Activated T-helper 1 cell treated with Interleukin-2 at 50 U/mL for 16 hours (primary cell): Measurements from ENCODE around the gene P2RX2.

Source experiments
- DNase-seq: peaks from one replicate; pipeline ENCODE4 v3.0.0-alpha.2; 2020; ENCODE audit warnings: low read depth

P2RX2 gene

DNA sequence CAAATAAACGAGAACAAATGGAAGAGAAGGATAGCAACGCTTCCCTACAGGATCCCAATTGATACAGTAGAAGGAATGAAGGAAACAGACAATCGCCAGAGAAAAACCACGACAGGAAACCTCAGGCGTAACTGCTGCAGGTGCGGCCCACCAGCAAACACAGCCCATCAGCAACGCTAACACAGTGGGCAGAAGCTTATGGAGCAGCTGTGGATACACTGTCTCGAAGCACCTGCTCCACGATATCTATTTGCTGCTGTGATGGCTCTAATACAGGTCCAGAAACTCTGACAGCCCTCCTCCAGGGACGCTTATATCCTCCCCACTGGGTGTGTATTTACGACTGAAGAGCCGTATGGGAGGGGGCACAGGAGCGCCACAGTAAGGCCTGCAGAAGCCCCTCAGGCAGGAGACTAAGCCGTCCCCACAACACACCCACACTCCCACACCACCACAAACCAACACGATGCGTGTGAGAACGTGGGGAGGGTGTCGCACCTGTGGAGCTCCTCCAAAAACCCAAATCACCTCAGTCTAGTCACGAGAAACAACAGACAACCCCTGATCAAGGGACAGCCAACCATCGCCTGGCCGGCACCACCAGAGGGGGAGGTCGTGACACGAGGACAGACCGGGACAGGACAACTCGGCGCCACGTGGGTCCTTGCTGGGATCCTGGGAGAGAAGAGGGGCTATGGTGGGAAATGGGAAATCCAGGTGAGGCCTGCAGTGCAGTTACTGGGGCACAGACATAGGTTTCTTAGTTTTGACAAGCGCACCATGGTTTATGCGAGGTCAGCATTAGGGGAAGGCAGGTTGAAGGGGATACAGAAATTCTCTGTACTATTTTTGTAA is 44.6 kb downstream of the P2RX2 start:
- no peak for DNase-seq

DNA sequence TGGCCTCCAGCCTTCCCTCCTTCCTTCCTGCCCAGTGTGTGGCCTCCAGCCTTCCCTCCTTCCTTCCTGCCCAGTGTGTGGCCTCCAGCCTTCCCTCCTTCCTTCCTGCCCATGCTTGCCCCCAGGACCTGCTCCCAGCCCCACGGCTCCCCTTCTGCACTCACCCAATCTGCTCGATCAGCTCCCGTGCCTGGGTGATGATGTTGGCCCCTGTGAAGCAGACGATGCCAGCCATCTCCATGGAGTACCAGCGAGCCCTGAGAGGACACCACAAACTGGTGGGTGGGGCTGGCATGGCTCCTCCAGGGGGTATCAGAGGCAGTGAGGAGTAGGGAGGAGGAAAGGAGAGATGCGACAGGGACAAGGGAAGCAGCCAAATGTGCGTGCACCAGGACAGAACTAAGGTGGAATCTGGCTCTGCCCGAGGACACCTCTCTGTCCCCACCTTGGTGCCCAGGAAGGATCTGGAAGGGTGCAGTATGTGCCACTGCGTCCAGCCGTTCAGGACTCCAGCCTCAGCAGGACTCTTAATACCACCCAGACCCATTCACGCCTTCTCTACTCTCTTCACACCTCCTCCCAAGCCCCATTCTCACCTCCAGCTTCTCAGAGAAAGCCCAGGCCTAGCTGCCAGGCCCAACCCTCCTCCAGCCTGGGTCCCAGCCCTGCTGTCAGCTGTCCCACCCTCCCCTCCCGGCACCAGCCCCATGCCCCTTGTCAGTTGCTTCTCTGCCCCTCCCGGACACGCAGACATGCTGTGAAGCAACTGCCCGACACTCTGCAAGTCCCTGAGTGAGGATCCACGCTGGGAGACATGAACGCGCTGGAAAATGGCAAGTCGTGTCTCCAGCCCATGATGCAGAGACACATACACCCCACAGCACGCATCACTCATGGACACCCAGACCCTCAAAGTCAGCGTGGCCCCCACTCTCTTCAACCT is 45.9 kb downstream of the P2RX2 start:
- DNase-seq = no peak

DNA sequence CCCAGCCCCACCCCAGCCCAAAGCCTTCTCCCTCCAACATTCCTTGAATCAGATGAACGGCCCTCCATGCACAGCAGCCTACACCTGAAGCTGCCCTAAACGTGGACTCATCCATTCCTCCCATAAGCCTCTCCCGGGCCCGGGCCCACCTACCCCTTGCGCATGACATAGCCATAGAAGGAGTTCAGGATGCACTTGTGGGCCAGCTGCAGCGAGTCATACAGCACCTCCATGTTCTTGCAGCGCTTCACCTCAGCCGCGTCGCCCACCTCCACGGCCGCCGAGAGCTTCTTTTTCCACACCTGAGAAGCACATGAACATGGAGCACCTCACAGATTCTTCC is 46.5 kb downstream of the P2RX2 start:
- no peak for DNase-seq

DNA sequence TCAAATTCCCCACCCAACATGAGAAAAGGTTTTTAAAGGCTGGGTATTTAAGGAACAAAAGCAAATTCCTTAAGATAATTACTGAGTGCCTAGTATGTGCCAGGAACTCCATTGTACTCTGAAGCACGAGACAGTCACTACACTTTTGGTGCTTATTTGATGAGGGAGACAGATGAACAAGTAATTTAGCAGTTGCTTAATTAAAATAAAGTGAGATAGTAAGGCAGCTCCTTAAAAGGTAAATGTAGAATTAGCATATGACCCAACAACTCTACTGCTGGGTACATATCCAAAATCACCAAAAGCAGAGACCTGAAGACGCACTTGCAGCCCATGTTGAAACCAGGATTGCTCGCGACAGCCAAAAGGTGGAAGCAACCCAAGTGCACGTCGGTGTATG is 47.2 kb downstream of the P2RX2 start:
- DNase-seq = no peak

DNA sequence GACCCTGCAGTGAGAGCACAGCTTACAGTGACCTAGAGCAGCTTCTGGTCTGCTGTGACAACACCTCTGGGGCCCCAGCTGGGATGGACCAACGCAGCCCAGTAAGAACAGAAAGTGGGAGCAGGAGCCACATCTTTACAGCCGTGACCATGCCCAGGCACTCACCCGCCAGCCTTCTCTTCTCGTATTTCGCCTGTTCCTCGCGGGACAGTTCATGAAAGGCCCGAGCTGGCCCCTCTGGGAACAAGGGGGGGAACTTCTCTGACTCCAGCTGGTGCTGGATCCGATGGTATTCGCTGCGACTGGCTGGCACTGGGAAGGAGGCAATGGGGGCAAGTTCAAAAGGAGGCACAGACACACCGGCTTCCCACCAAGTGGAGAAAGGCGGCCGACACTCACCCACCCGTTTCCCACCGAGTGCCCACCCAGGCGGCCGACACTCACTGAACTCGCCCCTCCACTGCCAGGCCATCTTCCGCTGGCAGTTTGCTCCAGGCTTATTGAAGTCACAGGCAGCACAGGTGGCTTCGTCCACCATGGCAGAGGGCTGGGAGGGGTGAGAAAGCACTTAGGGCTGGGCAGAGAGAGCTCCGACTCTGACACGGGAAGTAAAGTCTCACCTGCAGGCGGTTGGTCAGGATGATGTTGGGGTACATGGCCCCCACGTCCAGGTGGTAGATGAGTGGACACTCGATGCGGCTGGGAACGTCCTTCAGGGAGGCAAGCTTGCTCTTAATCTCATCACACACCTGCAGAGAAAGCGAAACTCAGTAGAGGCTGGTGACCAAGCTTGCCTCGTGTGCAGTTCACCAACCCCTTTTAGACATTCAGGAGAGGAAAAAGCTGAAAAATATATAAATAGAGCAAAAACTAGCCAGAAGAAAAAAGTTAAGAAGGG is 49.9 kb downstream of the P2RX2 start:
- no peak for DNase-seq

DNA sequence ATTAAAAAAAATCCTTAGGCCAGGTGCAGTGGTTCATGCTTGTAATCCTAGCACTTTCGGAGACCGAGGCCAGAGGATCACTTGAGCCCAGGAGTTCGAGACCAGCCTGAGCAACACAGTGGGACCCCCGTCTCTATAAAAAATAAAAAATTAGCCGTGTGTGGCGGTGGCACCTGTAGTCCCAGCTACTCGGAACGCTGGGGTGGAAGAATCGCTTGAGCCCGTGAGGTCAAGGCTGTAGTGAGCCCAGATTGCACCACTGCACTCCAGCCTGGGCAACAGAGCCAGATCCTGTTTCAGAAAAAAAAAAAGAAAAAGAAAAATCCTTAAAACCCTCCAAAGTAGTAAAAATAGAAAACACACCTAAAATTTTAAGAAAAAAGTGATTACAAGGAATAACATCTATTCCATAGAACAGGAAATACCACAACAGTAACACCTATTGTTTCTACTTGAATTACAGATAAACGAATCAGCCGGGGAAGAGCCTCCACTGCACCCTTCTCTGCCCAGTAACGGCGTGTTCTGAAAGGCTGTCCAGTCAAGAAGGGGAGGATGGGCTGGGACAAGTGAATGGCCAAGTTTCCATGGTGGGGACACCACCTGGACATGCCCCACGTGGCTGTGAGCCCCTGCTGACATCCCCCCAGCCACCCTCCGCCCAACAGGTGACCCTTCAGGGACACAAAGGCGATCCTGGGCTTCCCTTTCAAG is 50.7 kb downstream of the P2RX2 start:
- no peak for DNase-seq
